Neural cell (in vitro differentiated cells): ENCODE results near the gene FIGLA.

Experiments used
- CTCF ChIP-seq: fragments of 450-650 bp; IDR thresholded peaks from 2 replicates; pipeline ENCODE4 v1.5.1; 2014; ENCODE audit warnings: antibody characterized with exemption, mild to moderate bottlenecking, moderate library complexity; ENCODE audit not compliant: poor library complexity, severe bottlenecking
- EZH2 ChIP-seq: fragments of 200-600, 300-800 bp; shearing (Covaris generic), sonication (generic); IDR thresholded peaks from 2 replicates; pipeline ENCODE4 v1.6.1; 2014; ENCODE audit warnings: antibody characterized with exemption, low read length, borderline replicate concordance, mild to moderate bottlenecking; ENCODE audit not compliant: insufficient read depth, poor library complexity, severe bottlenecking
- POLR2AphosphoS5 ChIP-seq: IDR thresholded peaks from 2 replicates; pipeline ENCODE4 v1.6.1; 2012
- RAD21 ChIP-seq: fragments of 450-650 bp; conservative IDR thresholded peaks from 2 replicates; pipeline ENCODE4 v1.6.1; 2014; ENCODE audit warnings: antibody characterized with exemption, mild to moderate bottlenecking, moderate library complexity

GRCh38 chr2:70790136-70790828 is at the start of gene FIGLA:
- TF ChIP-seq EZH2 (no peak), CTCF (no peak), POLR2AphosphoS5 (no peak), RAD21 (no peak)
